RWPE1 (cell line): ENCODE results near the gene WDR1.
A peak's percentile ranks its signal among the peaks of the same experiment; 100 is the strongest.

Experiments
- CTCF ChIA-PET: fragments of 350-600 bp; sonication (Branson Sonifier 250); formaldehyde crosslinking; extraction: SDS; loops from one replicate; lab custom pipeline; 2021; lab: Yijun Ruan, JAX
- POLR2A ChIA-PET: fragments of 400-600 bp; formaldehyde crosslinking; extraction: SDS; loops from one replicate; lab custom pipeline; 2020; ENCODE audit warnings: antibody characterized with exemption; ENCODE audit not compliant: low non-redundant PET; lab: Yijun Ruan, JAX
- DNase-seq: peaks from one replicate; pipeline ENCODE4 v3.0.0; 2012; ENCODE audit warnings: low spot score
- H3K27ac ChIP-seq: fragments of 450-650 bp; 2 replicates; pipeline ENCODE4 v1.5.1; 2017
- TF ChIP-seq, protein P1 (sequence below): fragments of 450-650 bp; conservative IDR thresholded peaks from 2 replicates; pipeline ENCODE4 v1.5.1; 2017; ENCODE audit warnings: low read depth, mild to moderate bottlenecking

Gene WDR1

DNA sequence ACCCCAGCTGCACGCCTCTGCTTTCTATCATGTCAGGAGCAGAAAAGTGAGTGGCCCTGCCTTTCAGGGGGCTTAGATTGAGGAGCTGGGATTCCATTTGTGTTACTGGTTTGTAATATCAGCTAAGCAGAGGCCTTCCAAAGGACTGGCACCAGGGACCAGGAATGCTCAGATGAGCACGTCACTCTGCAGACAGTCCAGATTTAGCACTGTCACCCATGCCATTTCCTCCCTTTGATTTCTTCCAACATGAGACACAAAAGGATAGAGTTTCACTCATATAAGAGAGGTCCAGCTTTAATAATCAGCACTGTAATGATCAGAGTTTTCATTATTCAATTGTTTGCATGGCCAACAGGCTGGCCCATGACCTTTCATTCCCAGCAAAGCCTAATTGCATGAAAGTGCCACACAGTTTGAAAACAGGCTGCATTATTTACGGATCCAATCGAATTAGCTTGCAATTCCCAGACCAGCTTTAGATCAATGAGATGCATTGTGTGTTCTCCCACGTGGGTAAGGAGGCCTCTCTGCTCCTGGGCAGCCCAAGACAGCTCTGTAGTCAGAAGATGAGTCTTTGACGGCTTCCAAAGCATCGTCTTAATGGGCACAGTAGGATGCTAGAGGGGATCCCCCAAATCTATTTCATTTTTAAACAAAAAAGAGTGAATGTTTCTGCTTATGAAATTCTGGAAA lies 85.5 kb downstream of the WDR1 start:
- POLR2A ChIA-PET: no interaction called here
- no peak for DNase-seq
- TF ChIP-seq, protein P1, sequence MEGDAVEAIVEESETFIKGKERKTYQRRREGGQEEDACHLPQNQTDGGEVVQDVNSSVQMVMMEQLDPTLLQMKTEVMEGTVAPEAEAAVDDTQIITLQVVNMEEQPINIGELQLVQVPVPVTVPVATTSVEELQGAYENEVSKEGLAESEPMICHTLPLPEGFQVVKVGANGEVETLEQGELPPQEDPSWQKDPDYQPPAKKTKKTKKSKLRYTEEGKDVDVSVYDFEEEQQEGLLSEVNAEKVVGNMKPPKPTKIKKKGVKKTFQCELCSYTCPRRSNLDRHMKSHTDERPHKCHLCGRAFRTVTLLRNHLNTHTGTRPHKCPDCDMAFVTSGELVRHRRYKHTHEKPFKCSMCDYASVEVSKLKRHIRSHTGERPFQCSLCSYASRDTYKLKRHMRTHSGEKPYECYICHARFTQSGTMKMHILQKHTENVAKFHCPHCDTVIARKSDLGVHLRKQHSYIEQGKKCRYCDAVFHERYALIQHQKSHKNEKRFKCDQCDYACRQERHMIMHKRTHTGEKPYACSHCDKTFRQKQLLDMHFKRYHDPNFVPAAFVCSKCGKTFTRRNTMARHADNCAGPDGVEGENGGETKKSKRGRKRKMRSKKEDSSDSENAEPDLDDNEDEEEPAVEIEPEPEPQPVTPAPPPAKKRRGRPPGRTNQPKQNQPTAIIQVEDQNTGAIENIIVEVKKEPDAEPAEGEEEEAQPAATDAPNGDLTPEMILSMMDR: no peak
- CTCF ChIA-PET: no interaction called here
- H3K27ac ChIP-seq: no peak overlapping the region

DNA sequence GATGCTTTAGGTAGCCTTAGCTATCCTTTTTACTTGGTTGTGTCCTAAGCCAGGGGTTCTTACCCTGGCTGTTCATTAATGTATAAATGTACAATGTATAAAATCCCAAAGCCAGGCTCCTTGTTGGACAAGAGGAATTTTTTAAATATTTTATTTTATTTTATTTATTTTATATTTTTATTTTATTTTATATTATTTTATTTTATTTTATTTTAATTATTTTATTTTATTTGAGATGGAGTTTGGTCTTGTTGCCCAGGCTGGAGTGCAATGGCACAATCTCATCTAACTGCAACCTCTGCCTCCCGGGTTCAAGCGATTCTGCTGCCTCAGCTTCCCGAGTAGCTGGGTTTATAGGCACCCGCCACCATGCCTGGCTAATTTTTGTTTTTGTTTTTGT lies 87.2 kb downstream of the WDR1 start:
- H3K27ac ChIP-seq: no peak overlapping the region
- ChIA-PET POLR2A (no interaction called here), CTCF (no interaction called here)
- TF ChIP-seq, protein P1: no peak
- DNase-seq: no peak

DNA sequence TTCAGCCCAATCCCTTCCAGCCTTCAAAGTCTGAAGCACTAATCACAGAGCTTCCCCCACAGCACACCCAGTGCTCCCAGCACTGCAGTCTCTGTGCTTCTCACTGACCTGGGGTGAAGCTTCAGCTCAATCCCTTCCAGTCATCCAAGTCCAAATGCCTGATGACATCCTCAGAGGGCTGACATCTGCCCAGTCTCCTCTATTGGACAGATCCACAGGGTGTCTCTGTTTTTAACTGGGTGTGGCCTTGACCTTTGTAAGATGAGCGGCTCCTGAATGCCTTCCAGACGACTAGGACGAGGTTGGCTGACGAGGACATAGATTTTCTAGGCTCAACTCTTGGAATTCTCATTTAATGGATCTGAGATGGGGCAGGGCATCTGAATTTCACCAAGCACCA lies 87.7 kb downstream of the WDR1 start:
- DNase-seq: no peak
- ChIA-PET CTCF (interaction anchor here (0.7 kb wide), 1 partner anchor 327 kb away, joined by 3 read pairs; no protein-coding TSS in a partner anchor), POLR2A (no interaction called here)
- TF ChIP-seq, protein P1: no peak
- peak overlapping the region; percentile 10; the same call in 1 of the 2 replicates for H3K27ac ChIP-seq

DNA sequence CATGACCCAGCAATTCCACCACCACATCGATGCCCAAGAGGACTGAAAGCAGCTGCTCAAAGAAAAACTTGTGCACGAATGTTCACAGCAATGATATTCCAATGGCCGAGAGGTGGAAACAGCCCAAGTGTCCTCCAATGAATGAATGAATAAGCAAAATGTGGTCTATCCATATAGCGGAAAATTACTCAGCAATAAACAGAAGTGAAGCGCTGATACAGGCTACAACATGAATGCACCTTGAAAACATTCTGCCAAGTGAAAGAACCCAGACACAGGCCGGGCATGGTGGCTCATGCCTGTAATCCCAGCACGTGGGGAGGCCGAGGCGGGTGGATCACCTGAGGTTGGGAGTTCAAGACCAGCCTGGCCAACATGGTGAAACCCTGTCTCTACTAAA lies 90.1 kb downstream of the WDR1 start:
- POLR2A ChIA-PET: no interaction called here
- TF ChIP-seq, protein P1: no peak
- CTCF ChIA-PET: interaction anchor here (0.6 kb wide), 1 partner anchor 528 kb away, joined by 3 read pairs; no protein-coding TSS in a partner anchor
- DNase-seq: no peak
- H3K27ac ChIP-seq: no peak overlapping the region

DNA sequence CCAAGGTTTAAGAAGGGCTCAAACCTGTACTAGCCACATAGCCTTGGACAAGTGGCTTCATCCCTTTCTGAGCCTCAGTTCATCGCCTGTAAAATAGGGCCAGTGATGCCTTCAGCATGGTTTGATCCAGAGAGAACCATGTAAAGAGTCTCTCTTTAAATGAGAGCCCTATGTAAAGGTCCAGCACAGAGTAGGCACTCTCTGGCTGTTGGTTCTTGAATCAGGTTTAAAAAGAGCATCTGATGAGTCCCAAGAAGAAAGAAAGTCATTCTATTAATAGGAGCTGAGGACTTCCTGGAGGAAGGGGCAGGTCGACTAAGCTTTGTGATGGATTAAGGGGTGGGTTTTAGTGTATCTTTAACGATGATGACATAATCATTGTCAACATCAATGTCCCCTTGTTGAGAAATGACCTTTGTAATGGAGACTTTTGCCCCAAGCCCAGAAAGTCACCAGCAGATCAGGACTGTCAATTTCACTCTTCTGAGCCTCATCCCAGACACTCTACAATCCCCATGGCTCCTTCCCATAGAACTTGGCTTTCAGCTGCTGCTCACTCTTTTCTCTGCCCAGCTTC lies 91.3 kb downstream of the WDR1 start:
- no peak overlapping the region for H3K27ac ChIP-seq
- TF ChIP-seq, protein P1: no peak
- ChIA-PET POLR2A (no interaction called here), CTCF (no interaction called here)
- DNase-seq: no peak
